Left lobe of liver (tissue), 2 donors: ENCODE data around the gene PLD6. TPM values are rescaled to one million over a fixed set of nuclear protein-coding genes. Genes with fewer than 3 reads are reported as not detected.
"Not testable (repeated sequence)": the region's sequence is repeated elsewhere in the genome, so short reads cannot be mapped to it uniquely, and the experiment has no call there.

ENCODE experiments used
- ATAC-seq: fragments of 200-7000 bp; cut with Tn5 transposase; one replicate; pipeline ENCODE4 v1.9.1; 2020; ENCODE audit warnings: mild to moderate bottlenecking, moderate library complexity
- DNase-seq: peaks from one replicate; pipeline ENCODE4 v3.0.0-alpha.2; 2020; ENCODE audit warnings: low spot score
- total RNA-seq: library from RNA; stranded (reverse); gene quantifications from one replicate; pipeline ENCODE4 v1.2.1, GENCODE V29; 2021
- donor health status: DM: no; HTN: no; CAD: no; lungs with moderate emphysema.
- donor health status: DM: no; HTN: yes; CAD: no.

Gene PLD6
- total RNA-seq, 1 donor from 2014 or later: 4.2 TPM

DNA sequence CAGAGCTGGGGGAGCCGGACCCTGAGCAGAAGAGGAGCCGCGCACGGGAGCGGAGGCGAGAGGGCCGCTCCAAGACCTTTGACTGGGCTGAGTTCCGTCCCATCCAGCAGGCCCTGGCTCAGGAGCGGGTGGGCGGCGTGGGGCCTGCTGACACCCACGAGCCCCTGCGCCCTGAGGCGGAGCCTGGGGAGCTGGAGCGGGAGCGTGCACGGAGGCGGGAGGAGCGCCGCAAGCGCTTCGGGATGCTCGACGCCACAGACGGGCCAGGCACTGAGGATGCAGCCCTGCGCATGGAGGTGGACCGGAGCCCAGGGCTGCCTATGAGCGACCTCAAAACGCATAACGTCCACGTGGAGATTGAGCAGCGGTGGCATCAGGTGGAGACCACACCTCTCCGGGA is 47.6 kb downstream of the PLD6 start:
- not testable (repeated sequence) for ATAC-seq, DNase-seq

GRCh38 chr17:17157041-17157440 is 49.1 kb downstream of the PLD6 start:
- ATAC-seq (no peak), DNase-seq (no peak)

DNA sequence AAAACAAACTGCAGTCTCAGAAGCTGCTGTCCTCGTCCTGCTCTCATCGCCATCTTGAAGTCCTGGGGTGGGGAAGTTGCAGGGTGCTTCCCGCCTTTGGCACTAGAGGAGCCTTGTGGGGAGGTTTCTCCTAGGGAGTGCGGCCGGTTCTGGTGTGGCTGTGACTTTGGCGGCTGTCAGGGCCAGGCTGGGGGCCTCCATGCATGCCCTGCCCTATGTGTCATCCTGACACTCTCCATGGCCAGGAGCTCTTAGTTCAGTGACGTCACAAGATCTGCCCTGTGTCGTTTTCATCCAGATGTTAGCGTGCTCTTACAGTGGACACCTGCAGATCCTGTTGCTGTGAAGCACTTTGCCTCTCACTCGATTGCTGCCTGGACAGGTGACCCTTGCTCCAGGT is 49.6 kb downstream of the PLD6 start:
- no peak for ATAC-seq
- DNase-seq: no peak

- ATAC-seq (peak; percentile 42), DNase-seq (no peak)
Observed at GRCh38 chr17:17156107-17156506, 50.0 kb downstream of the PLD6 start.

- DNase-seq (peak; percentile 78), ATAC-seq (peak; percentile 82)
Observed at GRCh38 chr17:17155568-17155967, 50.6 kb downstream of the PLD6 start.

- ATAC-seq: no peak
- DNase-seq: no peak
Observed at GRCh38 chr17:17154981-17155380, 51.2 kb downstream of the PLD6 start.

GRCh38 chr17:17154556-17154955 is 51.6 kb downstream of the PLD6 start:
- DNase-seq: no peak

DNA sequence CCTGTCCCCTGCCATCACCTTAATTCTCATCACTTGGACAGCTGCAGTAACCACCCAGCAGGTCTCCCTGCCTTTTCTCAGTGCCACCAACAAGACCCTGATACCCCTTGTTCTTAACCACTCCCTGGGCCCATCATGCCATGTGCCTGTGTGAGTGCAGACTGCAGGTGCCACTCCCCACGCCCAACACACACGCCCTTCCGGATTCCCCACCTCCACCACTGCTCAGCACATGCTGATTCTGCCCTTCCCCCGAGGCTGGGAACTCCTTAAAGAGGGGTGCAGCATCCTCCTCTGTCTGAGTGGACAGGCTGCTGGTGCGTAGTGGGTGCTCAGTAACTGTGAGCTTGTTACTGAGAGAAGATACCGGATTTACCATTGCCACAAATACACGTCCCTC is 52.4 kb downstream of the PLD6 start:
- DNase-seq (no peak), ATAC-seq (no peak)

More at GRCh38 chr17:17154556-17154955, 51.6 kb downstream of the PLD6 start:
- ATAC-seq: no peak

- no peak for DNase-seq
- ATAC-seq: no peak
Observed at GRCh38 chr17:17153071-17153470, 53.1 kb downstream of the PLD6 start.

- DNase-seq (no peak), ATAC-seq (peak; percentile 2)
Observed at GRCh38 chr17:17152385-17152784, 53.7 kb downstream of the PLD6 start.

- peak; percentile 81 for ATAC-seq
- peak; percentile 90 for DNase-seq
Observed at GRCh38 chr17:17151962-17152361, 54.2 kb downstream of the PLD6 start.

GRCh38 chr17:17151541-17151940 is 54.6 kb downstream of the PLD6 start:
- DNase-seq: no peak
- no peak for ATAC-seq

DNA sequence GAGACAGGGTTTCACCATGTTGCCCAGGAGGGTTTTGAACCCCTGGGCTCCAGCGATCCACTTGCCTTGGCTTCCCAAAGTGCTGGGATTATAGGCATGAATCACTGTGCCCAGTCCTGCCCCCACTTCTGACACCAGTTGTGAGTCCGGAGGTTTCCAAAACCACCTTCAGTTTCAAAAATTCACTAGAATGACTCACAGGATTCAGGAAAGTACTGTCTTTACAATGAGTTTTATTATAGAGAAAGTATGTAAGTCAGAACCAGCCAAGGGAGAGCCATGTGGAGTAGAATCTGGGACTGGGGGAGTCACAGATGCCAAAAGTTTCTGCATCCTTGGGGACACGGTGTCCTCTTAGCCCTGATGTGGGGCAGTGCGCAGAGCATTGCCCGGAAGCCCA is 55.1 kb downstream of the PLD6 start:
- no peak for DNase-seq
- no peak for ATAC-seq

Other genes with a start within 250 kb of the PLD6 start
- not detected for gene TNFRSF13B, start 234.2 kb downstream of the PLD6 start, total RNA-seq
- gene MPRIP, start 163.9 kb downstream of the PLD6 start, total RNA-seq: 93.3 TPM
- gene FLCN, start 30.8 kb upstream of the PLD6 start, total RNA-seq: 34.7 TPM
- 20.3 TPM for gene COPS3, start 74.9 kb upstream of the PLD6 start, total RNA-seq
- 1.6 TPM for gene NT5M, start 97.0 kb upstream of the PLD6 start, total RNA-seq